Peyer's patch (tissue), 4 donors: ENCODE results near the gene PNCK.

ENCODE experiments used
- POLR2A ChIP-seq, 2 donors: fragments of 450-650 bp; IDR thresholded peaks; one replicate each; pipeline ENCODE4 v1.5.1; 2017; ENCODE audit warnings: antibody characterized with exemption in 2 of 2, mild to moderate bottlenecking in 2 of 2, moderate library complexity in 2 of 2
- TF ChIP-seq, protein P1 (sequence below), 6 experiments: fragments of 450-650 bp in 4 of 6; fragments of 200-600 bp in 2 of 6; sonication (generic) in 1 of 6; IDR thresholded peaks; one replicate each; pipeline ENCODE4 v1.5.1; 2017 to 2019; ENCODE audit warnings: antibody characterized with exemption in 6 of 6, mild to moderate bottlenecking in 3 of 6, moderate library complexity in 1 of 6

DNA sequence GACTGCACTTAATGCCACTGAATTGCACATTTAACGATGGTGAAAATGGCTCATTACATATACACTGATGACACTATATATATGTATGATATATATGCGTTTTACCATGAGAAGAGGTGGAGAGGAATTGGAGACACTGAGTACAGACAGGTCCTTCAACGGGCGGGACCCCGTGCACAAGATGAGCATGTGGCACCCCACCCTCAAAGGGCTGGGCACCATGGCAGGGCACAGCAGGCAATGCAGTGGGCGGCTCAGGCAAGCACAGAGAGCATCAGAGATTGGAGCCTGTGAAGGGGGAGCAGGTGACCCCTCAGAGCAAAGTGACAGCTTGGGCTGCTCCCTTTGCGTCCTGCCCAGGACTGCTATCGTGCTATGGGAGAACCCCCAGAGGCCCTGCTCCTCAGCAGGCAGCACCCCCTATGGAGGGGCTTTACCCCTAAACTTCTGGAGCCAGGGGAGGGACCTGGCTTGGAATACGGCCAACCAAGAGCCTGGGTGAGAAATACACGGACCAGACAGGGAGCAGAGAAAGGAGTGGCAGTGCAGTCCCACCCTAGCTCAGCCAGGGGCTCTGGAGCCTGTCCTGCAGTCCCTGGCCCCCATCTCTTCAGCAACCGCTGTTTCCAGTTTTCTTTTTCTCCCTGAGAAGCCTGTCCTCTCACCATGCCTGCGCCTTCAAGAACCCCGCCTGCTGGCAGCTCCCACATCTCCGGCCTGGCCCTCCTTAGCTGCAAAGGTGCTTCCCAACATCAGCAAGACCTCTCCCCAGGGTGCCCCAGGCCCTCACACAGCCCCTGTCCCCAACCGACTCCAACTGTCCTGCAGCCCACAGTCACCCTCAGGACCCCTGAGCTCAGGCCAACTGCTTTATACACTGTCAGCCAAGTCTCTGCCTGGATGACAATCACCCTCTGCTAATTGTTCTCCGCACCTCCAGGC lies 24.6 kb upstream of the PNCK start:
- TF ChIP-seq POLR2A (IDR thresholded peaks at IDR 0.05) = no peak
- TF ChIP-seq, protein P1, sequence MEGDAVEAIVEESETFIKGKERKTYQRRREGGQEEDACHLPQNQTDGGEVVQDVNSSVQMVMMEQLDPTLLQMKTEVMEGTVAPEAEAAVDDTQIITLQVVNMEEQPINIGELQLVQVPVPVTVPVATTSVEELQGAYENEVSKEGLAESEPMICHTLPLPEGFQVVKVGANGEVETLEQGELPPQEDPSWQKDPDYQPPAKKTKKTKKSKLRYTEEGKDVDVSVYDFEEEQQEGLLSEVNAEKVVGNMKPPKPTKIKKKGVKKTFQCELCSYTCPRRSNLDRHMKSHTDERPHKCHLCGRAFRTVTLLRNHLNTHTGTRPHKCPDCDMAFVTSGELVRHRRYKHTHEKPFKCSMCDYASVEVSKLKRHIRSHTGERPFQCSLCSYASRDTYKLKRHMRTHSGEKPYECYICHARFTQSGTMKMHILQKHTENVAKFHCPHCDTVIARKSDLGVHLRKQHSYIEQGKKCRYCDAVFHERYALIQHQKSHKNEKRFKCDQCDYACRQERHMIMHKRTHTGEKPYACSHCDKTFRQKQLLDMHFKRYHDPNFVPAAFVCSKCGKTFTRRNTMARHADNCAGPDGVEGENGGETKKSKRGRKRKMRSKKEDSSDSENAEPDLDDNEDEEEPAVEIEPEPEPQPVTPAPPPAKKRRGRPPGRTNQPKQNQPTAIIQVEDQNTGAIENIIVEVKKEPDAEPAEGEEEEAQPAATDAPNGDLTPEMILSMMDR (IDR thresholded peaks at IDR 0.05) = no peak
